NK-92 (cell line): Measurements from ENCODE around the gene CFAP20DC.
"Not testable (repeated sequence)": the region's sequence is repeated elsewhere in the genome, so short reads cannot be mapped to it uniquely, and the experiment has no call there.

Experiments
- DNase-seq: peaks from one replicate; lab custom pipeline; 2025; ENCODE audit not compliant: unreplicated experiment; lab: John Stamatoyannopoulos, UW

Gene CFAP20DC

GRCh38 chr3:58965865-58966264, 84.0 kb downstream of the CFAP20DC start:
- DNase-seq: no peak

DNA sequence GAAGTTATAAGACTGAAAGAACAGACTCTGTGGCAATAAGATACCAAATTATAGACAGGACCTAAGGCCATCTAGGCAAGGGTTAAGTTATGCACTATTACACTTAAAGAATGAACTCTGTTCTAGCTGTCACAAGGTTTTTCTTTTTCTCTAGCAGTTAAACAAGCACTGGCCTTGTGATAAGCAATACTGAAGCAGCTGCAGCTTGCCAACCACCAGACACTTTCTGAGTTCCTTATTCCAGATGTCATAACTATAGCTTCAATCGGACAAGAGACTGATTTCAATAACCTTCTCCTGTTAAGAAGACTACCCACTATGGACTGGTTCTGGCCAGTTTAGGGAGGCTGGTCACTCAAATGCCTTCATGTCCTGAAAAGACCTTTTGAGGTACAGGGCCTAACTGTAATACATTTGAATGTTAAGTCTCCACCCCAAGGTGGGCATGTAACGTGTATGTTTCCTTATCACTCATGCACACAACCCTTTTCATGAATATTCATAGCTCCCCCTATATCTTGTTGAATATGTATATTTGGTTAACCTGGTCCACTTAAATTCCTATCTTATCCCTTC, 85.8 kb downstream of the CFAP20DC start:
- no peak for DNase-seq

- DNase-seq: no peak
Measured at GRCh38 chr3:58962816-58963215, 87.0 kb downstream of the CFAP20DC start.

DNA sequence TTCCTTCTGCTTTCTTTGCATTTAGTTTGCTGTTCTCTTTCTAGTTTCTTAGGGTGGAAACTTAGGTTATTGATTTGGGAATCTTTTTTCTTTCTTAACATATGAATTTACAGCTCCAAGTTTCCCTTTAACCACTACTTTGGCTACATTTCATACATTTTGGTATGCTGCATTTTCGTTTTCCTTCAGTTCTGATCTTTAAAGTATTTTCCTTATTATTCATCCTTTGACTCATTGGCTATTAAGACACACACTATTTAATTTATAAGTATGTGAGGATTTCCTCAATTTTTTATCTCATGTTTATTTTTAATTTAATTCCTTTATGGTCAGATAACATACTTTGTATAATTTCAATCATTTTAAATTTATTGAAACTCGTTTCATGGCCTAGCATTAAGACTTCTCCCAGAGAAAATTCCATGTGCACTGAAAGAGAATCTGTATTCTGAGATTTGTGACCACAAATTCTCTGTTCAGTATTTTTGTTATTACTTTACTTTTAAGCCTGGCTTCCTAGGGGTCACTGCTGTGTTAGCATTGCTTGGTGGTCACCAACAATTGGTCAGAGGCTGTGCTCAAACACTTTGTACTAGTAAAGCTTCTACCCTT, 87.7 kb downstream of the CFAP20DC start:
- no peak for DNase-seq

DNA sequence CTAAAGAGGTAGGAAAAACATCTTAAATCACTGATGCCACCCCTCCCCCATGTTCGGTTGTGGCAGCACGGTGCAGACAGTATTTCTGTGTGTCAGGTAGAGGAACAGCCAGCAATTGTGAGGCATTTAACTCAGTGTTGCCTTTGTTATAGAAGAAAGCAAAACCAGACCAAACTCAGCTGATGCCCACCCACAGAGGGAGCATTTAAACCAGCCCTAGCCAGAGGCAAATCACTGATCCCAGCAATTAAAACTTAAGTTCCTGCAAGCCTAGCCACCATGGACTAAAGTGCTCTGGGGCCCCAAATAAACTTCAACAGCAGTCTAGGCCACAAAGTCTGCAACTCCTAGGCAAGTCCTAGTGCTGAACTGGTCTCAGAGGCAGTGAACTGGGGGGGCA, 94.5 kb downstream of the CFAP20DC start:
- no peak for DNase-seq

GRCh38 chr3:58953288-58953687, 96.5 kb downstream of the CFAP20DC start:
- DNase-seq: no peak

- DNase-seq: no peak
Measured at GRCh38 chr3:58952128-58952917, 97.5 kb downstream of the CFAP20DC start.

GRCh38 chr3:58948018-58948417, 101.8 kb downstream of the CFAP20DC start:
- no peak for DNase-seq

DNA sequence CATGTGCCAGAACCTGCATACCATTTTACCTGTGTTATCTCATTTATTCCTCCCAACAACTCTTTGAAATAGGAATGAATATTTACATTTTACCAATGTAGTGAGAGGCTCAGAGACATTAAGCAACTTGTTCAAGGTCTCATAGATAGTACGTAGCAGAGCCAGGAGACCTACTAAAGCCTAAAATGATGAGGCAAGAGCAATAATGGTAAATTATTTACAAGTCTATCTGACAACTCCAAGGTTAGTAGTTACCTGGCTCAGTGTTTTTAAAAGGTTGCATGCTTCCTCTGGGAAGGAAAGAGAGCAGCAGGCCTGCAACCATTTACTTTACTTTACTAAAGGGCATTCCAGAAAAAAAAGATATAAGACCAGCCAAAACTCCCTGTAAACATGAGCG, 103.0 kb downstream of the CFAP20DC start:
- DNase-seq: no peak

DNA sequence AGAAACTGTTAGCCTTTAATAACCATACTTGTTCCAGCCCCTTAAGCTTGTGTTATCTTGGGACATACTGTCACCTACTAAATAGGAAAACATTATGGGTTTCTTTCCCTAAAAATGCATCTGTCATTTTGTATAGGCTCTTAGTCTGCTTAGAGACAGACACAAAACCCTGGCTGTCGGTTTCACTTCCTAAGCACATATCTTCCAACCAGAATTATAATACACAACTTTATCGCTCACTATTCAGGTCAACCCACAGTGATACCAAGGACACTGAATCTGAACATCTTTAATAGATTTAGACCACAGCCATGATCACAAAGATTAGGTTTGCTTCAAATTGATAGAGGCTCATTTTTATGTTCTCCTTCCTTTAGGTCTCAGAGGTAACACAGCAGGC, 111.8 kb downstream of the CFAP20DC start:
- no peak for DNase-seq

DNA sequence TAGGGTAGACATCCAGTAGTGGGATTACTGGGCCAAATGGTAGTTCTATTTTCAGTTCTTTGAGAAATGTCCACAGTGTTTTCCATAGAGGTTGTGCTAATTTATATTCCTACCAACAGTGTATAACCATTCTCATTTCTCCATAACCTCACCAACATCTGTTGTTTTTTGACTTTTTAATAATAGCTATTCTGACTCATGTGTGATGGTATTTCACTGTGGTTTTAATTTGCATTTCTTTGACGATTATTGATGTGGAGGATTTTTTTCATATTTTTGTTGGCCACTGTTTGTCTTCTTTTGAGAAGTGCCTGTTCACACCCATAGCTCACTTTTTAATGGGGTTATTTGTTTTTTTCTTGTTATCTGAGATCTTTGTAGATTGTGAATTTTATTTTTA, 125.2 kb downstream of the CFAP20DC start:
- no peak for DNase-seq

- no peak for DNase-seq
Measured at GRCh38 chr3:58900386-58900785, 149.4 kb downstream of the CFAP20DC start.

DNA sequence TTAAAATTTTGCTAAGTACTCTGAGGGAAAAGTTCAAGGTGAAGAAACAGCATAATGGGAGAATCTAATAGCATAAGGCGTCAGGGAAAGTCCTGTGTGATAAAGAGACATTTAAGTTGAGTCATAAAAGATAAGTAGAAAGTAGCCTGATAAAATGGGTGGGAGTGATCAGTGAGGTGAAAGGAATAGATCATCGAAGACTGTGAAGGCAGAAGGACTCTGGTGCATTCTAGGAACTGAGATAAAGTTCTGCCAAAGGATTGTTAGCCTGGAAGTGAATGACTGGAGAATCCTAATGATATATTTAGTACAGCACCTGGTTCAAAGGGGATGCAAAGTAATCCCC, 149.9 kb downstream of the CFAP20DC start:
- DNase-seq: no peak

DNA sequence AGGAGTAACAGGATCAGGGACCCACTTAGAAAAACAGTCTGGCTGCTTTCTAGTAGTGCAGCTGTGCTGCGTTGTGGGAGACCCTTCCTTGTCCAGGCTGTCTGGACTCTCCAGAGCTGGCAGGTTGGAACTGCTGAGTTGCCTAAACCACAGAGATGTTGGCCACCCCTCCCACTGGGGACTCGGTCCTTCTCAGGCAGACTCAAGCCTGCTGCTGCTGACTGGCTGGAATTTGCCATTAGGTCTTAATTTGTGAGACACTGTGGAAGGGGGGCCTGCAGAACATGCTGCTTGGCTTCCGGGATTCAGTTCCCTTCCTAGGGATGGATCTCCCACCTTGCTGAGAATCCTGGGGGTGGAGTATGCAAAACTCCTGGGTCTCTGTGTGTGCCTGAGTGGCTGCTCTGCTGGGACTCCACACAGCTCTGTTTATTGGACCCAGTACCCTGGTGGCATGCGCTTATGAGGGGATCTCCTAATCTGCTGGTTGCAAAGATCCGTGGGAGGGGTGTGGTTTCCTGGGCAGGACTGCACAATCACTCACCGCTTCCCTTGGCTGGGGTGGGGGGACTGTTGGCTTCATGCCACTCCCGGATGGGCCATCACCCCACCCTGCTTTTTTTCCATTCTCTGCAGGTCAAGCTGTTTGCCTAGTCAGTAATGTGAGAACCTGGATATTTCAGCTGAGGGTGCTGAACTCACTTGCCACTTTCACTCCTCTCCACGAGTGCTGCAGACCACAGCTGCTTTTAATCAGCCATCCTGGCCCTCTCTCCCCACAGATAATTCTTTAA, 150.5 kb downstream of the CFAP20DC start:
- DNase-seq: no peak

DNA sequence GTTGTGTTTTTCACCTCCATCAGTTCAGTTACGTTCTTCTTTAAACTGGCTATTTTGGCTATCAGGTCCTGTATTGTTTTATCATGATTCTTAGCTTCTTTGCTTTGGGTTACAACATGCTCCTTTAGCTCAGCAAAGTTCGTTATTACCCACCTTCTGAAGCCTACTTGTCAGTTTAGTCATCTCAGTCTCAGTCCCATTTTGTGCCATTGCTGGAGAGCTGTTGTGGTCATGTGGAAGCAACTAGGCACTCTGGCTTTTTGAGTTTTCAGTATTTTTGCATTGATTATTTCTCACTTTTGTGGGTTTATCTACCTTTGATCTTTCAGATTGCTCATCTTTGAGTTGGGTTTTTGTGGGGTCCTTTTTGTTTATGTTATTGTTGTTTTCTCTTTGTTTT, 151.3 kb downstream of the CFAP20DC start:
- no peak for DNase-seq

DNA sequence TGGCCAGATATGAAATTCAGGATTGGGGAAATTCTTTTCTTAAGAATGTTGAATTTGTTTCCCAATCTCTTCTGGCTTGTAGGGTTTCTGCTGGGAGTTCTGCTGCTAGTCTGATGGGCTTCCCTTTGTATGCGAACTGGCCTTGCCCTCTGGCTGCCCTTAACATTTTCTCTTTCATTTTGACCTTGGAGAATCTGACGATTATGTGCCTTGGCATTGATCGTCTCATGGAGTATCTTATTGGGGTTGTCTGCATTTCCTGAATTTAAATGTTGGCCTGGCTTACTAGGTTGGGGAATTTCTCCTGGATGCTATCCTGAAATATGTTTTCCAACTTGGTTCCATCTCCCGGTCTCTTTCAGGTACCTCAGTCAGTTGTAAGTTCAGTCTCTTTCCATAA, 152.2 kb downstream of the CFAP20DC start:
- DNase-seq: no peak

- not testable (repeated sequence) for DNase-seq
Measured at GRCh38 chr3:58895678-58896077, 154.1 kb downstream of the CFAP20DC start.

DNA sequence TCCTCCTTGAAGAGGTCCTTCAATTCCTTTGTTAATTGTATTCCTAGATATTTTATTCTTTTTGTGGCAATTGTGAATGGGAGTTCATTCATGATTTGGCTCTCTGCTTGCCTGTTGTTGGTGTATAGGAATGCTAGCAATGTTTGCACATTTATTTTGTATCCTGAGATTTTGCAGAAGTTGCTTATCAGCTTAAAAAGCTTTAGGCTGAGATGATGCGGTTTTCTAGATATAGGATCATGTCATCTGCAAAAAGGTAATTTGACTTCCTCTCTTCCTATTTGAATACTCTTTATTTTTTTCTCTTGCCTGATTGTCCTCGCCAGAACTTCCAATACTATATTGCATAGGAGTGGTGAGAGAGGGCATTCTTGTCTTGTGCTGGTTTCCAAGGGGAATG, 157.3 kb downstream of the CFAP20DC start:
- not testable (repeated sequence) for DNase-seq

- DNase-seq: no peak
Measured at GRCh38 chr3:58888087-58888486, 161.7 kb downstream of the CFAP20DC start.

DNA sequence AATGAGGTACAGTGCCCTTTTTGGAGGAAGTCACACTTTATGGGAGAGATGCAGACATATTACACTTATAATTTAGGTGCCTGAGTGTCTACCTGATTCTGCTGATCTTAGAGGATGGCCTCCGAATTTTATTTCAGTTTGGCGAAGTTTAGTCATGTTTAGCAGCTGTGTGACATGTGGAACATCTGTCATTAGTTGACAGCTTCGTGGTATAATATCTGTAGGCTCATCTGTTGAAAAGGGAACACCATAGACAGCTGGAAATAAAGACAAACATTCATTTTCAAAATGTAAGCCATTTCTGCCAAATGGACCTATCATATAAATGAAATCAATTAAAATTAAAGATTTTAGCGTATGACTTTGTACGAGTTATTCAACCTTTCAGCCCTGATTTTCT, 165.4 kb downstream of the CFAP20DC start:
- DNase-seq: no peak

GRCh38 chr3:58880182-58880581, 169.6 kb downstream of the CFAP20DC start:
- no peak for DNase-seq

GRCh38 chr3:58874795-58875194, 175.0 kb downstream of the CFAP20DC start:
- DNase-seq: no peak
